DND-41 (cell line): ENCODE results near the gene CHCHD3.

Experiments used
- ATAC-seq: fragments of 200-7000 bp; cut with Tn5 transposase; 3 replicates; pipeline ENCODE4 v1.9.1; 2021; ENCODE audit warnings: low read depth; ENCODE audit not compliant: insufficient read depth
- DNase-seq: peaks from one replicate; pipeline ENCODE4 v3.0.0-alpha.2; 2020
- H2AFZ ChIP-seq: 2 replicates; pipeline ENCODE4 v1.6.0; 2012; ENCODE audit warnings: low read depth, low read length
- H3K27ac ChIP-seq: 2 replicates; pipeline ENCODE4 v1.5.1; 2012; ENCODE audit warnings: low read length, inconsistent platforms
- H3K27me3 ChIP-seq: fragments of 200-600 bp; sonication (generic); 2 replicates; pipeline ENCODE4 v1.6.0; 2012; ENCODE audit warnings: low read length, mild to moderate bottlenecking, inconsistent platforms; ENCODE audit not compliant: insufficient read depth, poor library complexity
- H3K36me3 ChIP-seq: 2 replicates; pipeline ENCODE4 v1.5.1; 2012; ENCODE audit warnings: low read length, inconsistent platforms; ENCODE audit not compliant: insufficient read depth
- H3K4me1 ChIP-seq: 2 replicates; pipeline ENCODE4 v1.5.1; 2012; ENCODE audit warnings: mild to moderate bottlenecking, low read length; ENCODE audit not compliant: insufficient read depth
- H3K4me2 ChIP-seq: 2 replicates; pipeline ENCODE4 v1.6.0; 2012; ENCODE audit warnings: mild to moderate bottlenecking, moderate library complexity, low read length, inconsistent platforms; ENCODE audit not compliant: insufficient read depth
- H3K4me3 ChIP-seq, 2 experiments: fragments of 200-600 bp in 1 of 2; shearing (Covaris generic) in 1 of 2; 2 replicates each; pipeline ENCODE4 v1.5.1; 2012 to 2016; ENCODE audit warnings: inconsistent platforms in 2 of 2, low read length in 2 of 2, mild to moderate bottlenecking in 2 of 2, low read depth in 1 of 2, moderate library complexity in 1 of 2
- H3K79me2 ChIP-seq: 2 replicates; pipeline ENCODE4 v1.6.0; 2012; ENCODE audit warnings: low read length, inconsistent platforms; ENCODE audit not compliant: insufficient read depth
- H3K9ac ChIP-seq: 2 replicates; pipeline ENCODE4 v1.6.0; 2012; ENCODE audit warnings: low read depth, mild to moderate bottlenecking, inconsistent platforms, low read length, moderate library complexity
- H3K9me3 ChIP-seq: 2 replicates; pipeline ENCODE4 v1.5.1; 2012; ENCODE audit warnings: low read length, moderate library complexity, mild to moderate bottlenecking, inconsistent platforms; ENCODE audit not compliant: insufficient read depth, severe bottlenecking
- H4K20me1 ChIP-seq: 2 replicates; pipeline ENCODE4 v1.6.0; 2012; ENCODE audit warnings: low read length; ENCODE audit not compliant: insufficient read depth
- EZH2 ChIP-seq: IDR thresholded peaks from 3 replicates; pipeline ENCODE4 v1.6.1; 2012; ENCODE audit warnings: borderline replicate concordance, low read depth, mild to moderate bottlenecking, moderate library complexity, low read length, inconsistent platforms; ENCODE audit not compliant: severe bottlenecking
- TF ChIP-seq, protein P1 (sequence below): IDR thresholded peaks from 2 replicates; pipeline ENCODE4 v1.5.1; 2012; ENCODE audit warnings: borderline replicate concordance, low read length, moderate library complexity, mild to moderate bottlenecking; ENCODE audit not compliant: poor library complexity, severe bottlenecking; ENCODE audit errors: extremely low read depth

The CHCHD3 gene

DNA sequence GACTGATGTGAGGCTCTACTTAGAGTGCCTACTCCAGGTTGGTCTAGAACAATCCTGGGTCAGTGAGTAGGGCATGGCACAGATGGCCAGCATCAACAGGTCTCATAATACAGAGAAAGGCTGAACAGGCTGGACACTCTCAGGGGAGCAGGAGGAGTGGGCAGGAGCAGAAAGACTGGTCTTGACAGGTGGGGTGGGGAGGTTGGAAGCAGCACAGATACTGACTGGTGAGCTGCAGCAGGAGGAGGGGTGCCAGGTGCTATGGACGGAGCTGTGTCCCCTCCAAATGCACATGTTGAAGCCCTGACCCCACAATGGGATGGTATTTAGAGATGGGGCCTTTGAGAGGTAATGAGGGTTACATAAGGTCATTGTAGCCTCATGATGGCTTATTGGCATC, 315.2 kb downstream of the CHCHD3 start:
- H3K27me3 ChIP-seq = no peaks in the 10 kb centered on the region
- DNase-seq (no peak), ATAC-seq (no peak)
- no peak overlapping the region for H3K9ac ChIP-seq
- TF ChIP-seq, protein P1, sequence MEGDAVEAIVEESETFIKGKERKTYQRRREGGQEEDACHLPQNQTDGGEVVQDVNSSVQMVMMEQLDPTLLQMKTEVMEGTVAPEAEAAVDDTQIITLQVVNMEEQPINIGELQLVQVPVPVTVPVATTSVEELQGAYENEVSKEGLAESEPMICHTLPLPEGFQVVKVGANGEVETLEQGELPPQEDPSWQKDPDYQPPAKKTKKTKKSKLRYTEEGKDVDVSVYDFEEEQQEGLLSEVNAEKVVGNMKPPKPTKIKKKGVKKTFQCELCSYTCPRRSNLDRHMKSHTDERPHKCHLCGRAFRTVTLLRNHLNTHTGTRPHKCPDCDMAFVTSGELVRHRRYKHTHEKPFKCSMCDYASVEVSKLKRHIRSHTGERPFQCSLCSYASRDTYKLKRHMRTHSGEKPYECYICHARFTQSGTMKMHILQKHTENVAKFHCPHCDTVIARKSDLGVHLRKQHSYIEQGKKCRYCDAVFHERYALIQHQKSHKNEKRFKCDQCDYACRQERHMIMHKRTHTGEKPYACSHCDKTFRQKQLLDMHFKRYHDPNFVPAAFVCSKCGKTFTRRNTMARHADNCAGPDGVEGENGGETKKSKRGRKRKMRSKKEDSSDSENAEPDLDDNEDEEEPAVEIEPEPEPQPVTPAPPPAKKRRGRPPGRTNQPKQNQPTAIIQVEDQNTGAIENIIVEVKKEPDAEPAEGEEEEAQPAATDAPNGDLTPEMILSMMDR = no peak
- TF ChIP-seq EZH2 = no peak
- H3K9me3 ChIP-seq = peaks cover 7% of the 10 kb centered on the region
- H3K27ac ChIP-seq = no peak overlapping the region
- H4K20me1 ChIP-seq = no peaks in the 10 kb centered on the region
- no peaks in the 10 kb centered on the region for H3K79me2 ChIP-seq
- H3K36me3 ChIP-seq = no peaks in the 10 kb centered on the region
- H3K4me1 ChIP-seq = peaks cover 5% of the 10 kb centered on the region
- no peak overlapping the region for H2AFZ ChIP-seq
- no peak overlapping the region for H3K4me3 ChIP-seq
- no peak overlapping the region for H3K4me2 ChIP-seq

DNA sequence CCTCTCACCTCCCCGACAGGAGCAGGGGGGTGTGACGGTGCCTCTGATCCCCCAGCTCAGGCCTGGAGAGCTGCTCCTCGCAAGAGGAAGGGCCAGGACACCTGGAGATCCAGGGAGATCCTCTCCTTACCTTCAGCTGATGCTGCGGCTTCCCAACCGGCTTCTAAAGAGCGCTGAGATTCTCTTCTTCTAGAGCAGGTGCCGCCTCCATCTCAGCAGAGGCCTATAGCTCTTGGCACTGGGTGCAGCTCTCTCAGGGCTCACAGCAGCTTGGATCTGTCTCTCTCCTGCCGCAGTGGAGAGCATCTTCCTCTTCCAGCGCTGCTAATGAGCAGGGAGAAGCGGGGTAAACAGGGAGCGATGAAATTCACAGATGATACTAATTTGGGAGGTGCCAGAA, 316.0 kb downstream of the CHCHD3 start:
- no peak overlapping the region for H3K9ac ChIP-seq
- ATAC-seq (no peak), DNase-seq (no peak)
- no peak overlapping the region for H2AFZ ChIP-seq
- H3K27ac ChIP-seq = no peak overlapping the region
- no peaks in the 10 kb centered on the region for H3K36me3 ChIP-seq
- no peaks in the 10 kb centered on the region for H4K20me1 ChIP-seq
- TF ChIP-seq EZH2 = no peak
- TF ChIP-seq, protein P1 = no peak
- no peaks in the 10 kb centered on the region for H3K4me1 ChIP-seq
- no peak overlapping the region for H3K4me2 ChIP-seq
- H3K9me3 ChIP-seq = peaks cover 7% of the 10 kb centered on the region
- H3K4me3 ChIP-seq = no peak overlapping the region
- no peaks in the 10 kb centered on the region for H3K79me2 ChIP-seq
- H3K27me3 ChIP-seq = no peaks in the 10 kb centered on the region

DNA sequence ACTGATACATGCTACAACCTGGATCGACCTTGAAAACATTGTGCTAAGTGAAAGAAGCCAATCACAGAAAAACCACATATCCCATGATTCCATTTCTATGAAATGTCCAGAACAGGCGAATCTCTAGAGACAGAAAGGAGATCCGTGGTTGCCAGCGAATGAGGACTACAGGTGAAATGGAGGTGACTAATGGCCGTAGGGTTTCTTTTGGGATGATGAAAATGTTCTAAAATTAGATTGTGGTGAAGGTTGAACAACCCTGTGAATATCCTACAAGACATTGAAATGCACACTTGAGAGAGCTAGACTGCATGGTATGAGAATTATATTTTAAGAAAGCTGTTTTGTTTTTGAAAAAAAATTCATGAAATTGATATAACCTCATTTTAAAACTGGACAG, 317.1 kb downstream of the CHCHD3 start:
- Histone ChIP-seq H3K27me3 (no peaks in the 10 kb centered on the region), H3K4me3 (no peak overlapping the region), H3K9me3 (peaks cover 7% of the 10 kb centered on the region), H3K79me2 (no peaks in the 10 kb centered on the region), H4K20me1 (no peaks in the 10 kb centered on the region), H2AFZ (no peak overlapping the region), H3K36me3 (no peaks in the 10 kb centered on the region), H3K4me2 (no peak overlapping the region), H3K9ac (no peak overlapping the region), H3K4me1 (no peaks in the 10 kb centered on the region), H3K27ac (no peak overlapping the region)
- no peak for DNase-seq
- no peak for ATAC-seq
- TF ChIP-seq EZH2 = no peak
- TF ChIP-seq, protein P1 = no peak

DNA sequence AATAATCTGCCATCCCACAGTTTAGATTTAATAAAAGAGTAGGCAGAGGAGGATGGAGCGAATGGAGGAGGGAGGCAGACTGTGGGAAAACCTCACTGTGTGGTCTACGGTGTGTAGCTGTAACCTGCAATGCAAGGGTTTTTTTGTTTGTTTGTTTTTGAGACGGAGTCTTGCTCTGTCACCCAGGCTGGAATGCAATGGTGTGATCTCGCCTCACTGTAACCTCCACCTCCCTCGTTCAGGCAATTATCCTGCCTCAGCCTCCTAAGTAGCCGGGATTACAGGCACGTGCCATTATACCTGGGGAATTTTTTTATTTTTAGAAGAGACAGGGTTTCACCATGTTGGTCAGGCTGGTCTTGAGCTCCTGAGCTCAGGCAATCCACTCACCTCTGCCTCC, 321.0 kb downstream of the CHCHD3 start:
- no peak for DNase-seq
- no peak overlapping the region for H2AFZ ChIP-seq
- no peaks in the 10 kb centered on the region for H3K9me3 ChIP-seq
- H3K79me2 ChIP-seq = no peaks in the 10 kb centered on the region
- TF ChIP-seq EZH2 = no peak
- TF ChIP-seq, protein P1 = no peak
- H3K4me2 ChIP-seq = no peak overlapping the region
- H3K9ac ChIP-seq = no peak overlapping the region
- ATAC-seq = no peak
- no peak overlapping the region for H3K4me3 ChIP-seq
- no peaks in the 10 kb centered on the region for H3K27me3 ChIP-seq
- no peaks in the 10 kb centered on the region for H4K20me1 ChIP-seq
- no peaks in the 10 kb centered on the region for H3K36me3 ChIP-seq
- no peaks in the 10 kb centered on the region for H3K4me1 ChIP-seq
- no peak overlapping the region for H3K27ac ChIP-seq
